HCT116 (cell line): ENCODE data around the gene GRM2. TPM values are rescaled to one million over a fixed set of nuclear protein-coding genes. Genes with fewer than 3 reads are reported as not detected.

Experiments
- ATAC-seq: fragments of 200-7000 bp; cut with Tn5 transposase; 2 replicates; pipeline ENCODE4 v1.9.1; 2020; ENCODE audit warnings: mild to moderate bottlenecking, moderate library complexity
- BruUV-seq: library from RNA; stranded (reverse); fragments of 400-500 nt; replicated peaks from 2 replicates; lab custom pipeline; 2021; lab: Mats Ljungman, UMichigan
- CTCF ChIA-PET: fragments of 300-600 bp; sonication (Branson Sonifier 250); formaldehyde crosslinking; loops from one replicate; lab custom pipeline; 2021; ENCODE audit warnings: antibody characterized with exemption; lab: Charles Lee
- POLR2A ChIA-PET: fragments of 300-600, 350-600 bp; sonication (Branson Sonifier 250); formaldehyde crosslinking; loops from one replicate; lab custom pipeline; 2021; ENCODE audit warnings: antibody characterized with exemption; lab: Charles Lee
- RAD21 ChIA-PET, 2 experiments: fragments of 300-600 bp; sonication (Branson Sonifier 250); formaldehyde crosslinking; loops; one replicate each; lab custom pipeline; 2023; ENCODE audit warnings: low total read pairs in 2 of 2; ENCODE audit not compliant: uncharacterized antibody in 2 of 2, unreplicated experiment in 2 of 2, low non-redundant PET in 1 of 2; lab: Charles Lee
- DNase-seq: peaks from one replicate; pipeline ENCODE4 v3.0.0-alpha.2; 2010; ENCODE audit warnings: low read depth, low spot score
- H2AFZ ChIP-seq: fragments of 200-600 bp; shearing (Covaris generic), sonication (generic); 2 replicates; pipeline ENCODE4 v1.6.1; 2017; ENCODE audit warnings: low read depth, mixed run types, mixed read lengths, antibody characterized with exemption, low read length; ENCODE audit not compliant: poor library complexity, severe bottlenecking
- H3K27ac ChIP-seq: 2 replicates; pipeline ENCODE4 v1.5.1; 2012; ENCODE audit warnings: low read depth, low read length
- H3K27me3 ChIP-seq: fragments of 200-600 bp; sonication (generic); 2 replicates; pipeline ENCODE4 v1.6.1; 2016; ENCODE audit warnings: mixed run types, low read length, mixed read lengths; ENCODE audit not compliant: insufficient read depth
- H3K36me3 ChIP-seq, 2 experiments: fragments of 200-500 bp in 1 of 2; fragments of 200-600 bp in 1 of 2; sonication (Bioruptor generic) in 1 of 2; sonication (generic) in 1 of 2; 2 replicates each; pipeline versions ENCODE4 v1.5.1 to v1.6.1; 2014 to 2016; ENCODE audit warnings: low read length in 2 of 2, inconsistent platforms in 1 of 2, mixed read lengths in 1 of 2, mixed run types in 1 of 2; ENCODE audit not compliant: insufficient read depth in 2 of 2, control insufficient read depth in 1 of 2
- H3K4me1 ChIP-seq, 2 experiments: fragments of 200-600 bp in 1 of 2; sonication (generic) in 1 of 2; 2 replicates each; pipeline versions ENCODE4 v1.5.1 to v1.6.1; 2012 to 2017; ENCODE audit warnings: low read length in 2 of 2, inconsistent platforms in 1 of 2, mild to moderate bottlenecking in 1 of 2, mixed read lengths in 1 of 2, mixed run types in 1 of 2, moderate library complexity in 1 of 2; ENCODE audit not compliant: insufficient read depth in 2 of 2, control insufficient read depth in 1 of 2
- H3K4me2 ChIP-seq: fragments of 200-600 bp; sonication (generic); 2 replicates; pipeline ENCODE4 v1.6.1; 2017; ENCODE audit warnings: mixed run types, low read length, mixed read lengths
- H3K4me3 ChIP-seq, 2 experiments: fragments of 200-600 bp in 1 of 2; sonication (generic) in 1 of 2; replicated peaks in 1 of 2; 2 replicates each; pipeline ENCODE4 v1.5.1; 2011 to 2016; ENCODE audit warnings: low read length in 2 of 2, control low read depth in 1 of 2, low read depth in 1 of 2, mild to moderate bottlenecking in 1 of 2, mixed read lengths in 1 of 2, mixed run types in 1 of 2
- H3K79me2 ChIP-seq: fragments of 200-600 bp; sonication (generic); 2 replicates; pipeline ENCODE4 v1.6.1; 2017; ENCODE audit warnings: mild to moderate bottlenecking, mixed run types, low read length, moderate library complexity, mixed read lengths; ENCODE audit not compliant: insufficient read depth
- H3K9ac ChIP-seq: fragments of 200-600 bp; sonication (generic); 2 replicates; pipeline ENCODE4 v1.6.1; 2016; ENCODE audit warnings: low read length, mixed read lengths
- H3K9me2 ChIP-seq: fragments of 200-600 bp; sonication (generic), shearing (Covaris generic); 2 replicates; pipeline ENCODE4 v1.6.1; 2017; ENCODE audit warnings: mixed run types, mild to moderate bottlenecking, moderate library complexity; ENCODE audit not compliant: insufficient read depth
- H3K9me3 ChIP-seq, 2 experiments: fragments of 200-500 bp in 1 of 2; fragments of 200-600 bp in 1 of 2; sonication (Bioruptor generic) in 1 of 2; sonication (generic) in 1 of 2; 2 replicates each; pipeline ENCODE4 v1.6.1; 2014 to 2017; ENCODE audit warnings: low read length in 2 of 2, mixed read lengths in 2 of 2, inconsistent platforms in 1 of 2, low read depth in 1 of 2, mild to moderate bottlenecking in 1 of 2, mixed run types in 1 of 2, moderate library complexity in 1 of 2; ENCODE audit not compliant: control insufficient read depth in 1 of 2, insufficient read depth in 1 of 2
- H4K20me1 ChIP-seq: fragments of 200-600 bp; sonication (generic), shearing (Covaris generic); 2 replicates; pipeline ENCODE4 v1.6.1; 2017; ENCODE audit warnings: mixed run types, mild to moderate bottlenecking, moderate library complexity; ENCODE audit not compliant: insufficient read depth
- CBX3 ChIP-seq: IDR thresholded peaks from 2 replicates; pipeline ENCODE4 v1.6.1; 2012; ENCODE audit warnings: low read depth
- SIN3A ChIP-seq: IDR thresholded peaks from 2 replicates; pipeline ENCODE4 v1.6.1; 2012; ENCODE audit warnings: low read depth
- SRF ChIP-seq: IDR thresholded peaks from 2 replicates; pipeline ENCODE4 v1.6.1; 2012; ENCODE audit warnings: low read depth
- TCF7L2 ChIP-seq: IDR thresholded peaks from 2 replicates; pipeline ENCODE4 v1.7.0; 2011; ENCODE audit warnings: borderline replicate concordance, inconsistent platforms; ENCODE audit not compliant: insufficient read depth, insufficient read length; ENCODE audit errors: extremely low read depth
- intact Hi-C: fragments of 100-400 bp; cut with micrococcal nuclease; formaldehyde crosslinking; loops from 2 replicates; pipeline ENCODE4 v1.10.0; 2022
- total RNA-seq: library from RNA; stranded (reverse); gene quantifications from one replicate; pipeline ENCODE4 v1.2.1, GENCODE V29; 2021; ENCODE audit not compliant: unreplicated experiment
- TF ChIP-seq, protein P1 (sequence below): IDR thresholded peaks from 2 replicates; pipeline ENCODE4 v1.6.1; 2011; ENCODE audit warnings: mild to moderate bottlenecking, low read length, moderate library complexity; ENCODE audit not compliant: insufficient replicate concordance; ENCODE audit errors: extremely low read depth
- TF ChIP-seq, protein P2 (sequence below): IDR thresholded peaks from 2 replicates; pipeline ENCODE4 v1.6.1; 2012; ENCODE audit warnings: low read depth
- TF ChIP-seq, protein P3 (sequence below), 3 experiments: fragments of 200-600 bp in 1 of 3; sonication (generic) in 1 of 3; IDR thresholded peaks in 2 of 3; conservative IDR thresholded peaks in 1 of 3; 2 replicates each; pipeline ENCODE4 v1.5.1; 2012 to 2017; ENCODE audit warnings: low read depth in 2 of 3, low read length in 2 of 3, antibody characterized with exemption in 1 of 3, borderline replicate concordance in 1 of 3, control low read depth in 1 of 3, mild to moderate bottlenecking in 1 of 3, mixed read lengths in 1 of 3, mixed run types in 1 of 3, moderate library complexity in 1 of 3; ENCODE audit not compliant: insufficient read depth in 1 of 3

The GRM2 gene
- total RNA-seq, 1 experiment from 2014 or later = 0.32 TPM

- TF ChIP-seq, protein P1, sequence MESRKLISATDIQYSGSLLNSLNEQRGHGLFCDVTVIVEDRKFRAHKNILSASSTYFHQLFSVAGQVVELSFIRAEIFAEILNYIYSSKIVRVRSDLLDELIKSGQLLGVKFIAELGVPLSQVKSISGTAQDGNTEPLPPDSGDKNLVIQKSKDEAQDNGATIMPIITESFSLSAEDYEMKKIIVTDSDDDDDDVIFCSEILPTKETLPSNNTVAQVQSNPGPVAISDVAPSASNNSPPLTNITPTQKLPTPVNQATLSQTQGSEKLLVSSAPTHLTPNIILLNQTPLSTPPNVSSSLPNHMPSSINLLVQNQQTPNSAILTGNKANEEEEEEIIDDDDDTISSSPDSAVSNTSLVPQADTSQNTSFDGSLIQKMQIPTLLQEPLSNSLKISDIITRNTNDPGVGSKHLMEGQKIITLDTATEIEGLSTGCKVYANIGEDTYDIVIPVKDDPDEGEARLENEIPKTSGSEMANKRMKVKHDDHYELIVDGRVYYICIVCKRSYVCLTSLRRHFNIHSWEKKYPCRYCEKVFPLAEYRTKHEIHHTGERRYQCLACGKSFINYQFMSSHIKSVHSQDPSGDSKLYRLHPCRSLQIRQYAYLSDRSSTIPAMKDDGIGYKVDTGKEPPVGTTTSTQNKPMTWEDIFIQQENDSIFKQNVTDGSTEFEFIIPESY = no peak
- no peak for TF ChIP-seq TCF7L2
- TF ChIP-seq, all 23 proteins: peak for 0
Observed at GRCh38 chr3:51677358-51677757, 29.5 kb upstream of the GRM2 start (continued).

DNA sequence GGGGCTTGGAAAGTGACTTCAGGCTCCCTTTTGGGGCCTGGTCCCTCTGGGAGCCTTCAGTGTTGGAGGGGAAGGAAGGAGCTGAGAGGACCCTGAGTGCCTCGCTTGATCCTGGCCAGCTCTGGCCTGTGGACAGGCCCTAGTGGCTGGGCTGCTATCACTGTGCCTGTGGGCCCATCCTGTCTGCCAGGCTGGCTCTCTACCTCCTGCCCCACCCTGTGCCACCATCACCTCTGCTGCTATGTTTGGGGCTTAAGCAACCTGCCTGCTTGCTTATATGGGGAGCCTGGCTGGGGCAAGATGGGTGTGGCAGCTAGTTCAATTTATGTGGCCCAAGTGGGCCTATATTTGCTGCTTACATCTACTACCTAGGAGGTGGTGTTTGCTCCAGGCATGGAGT, 28.7 kb upstream of the GRM2 start:
- intact Hi-C loops = no loop called here
- Histone ChIP-seq H3K9me3 (no peaks in the 10 kb centered on the region), H3K9ac (no peak overlapping the region), H3K4me1 (peaks cover 6 to 25% of the 10 kb centered on the region in 2 experiments), H3K79me2 (no peaks in the 10 kb centered on the region), H3K4me3 (no peak overlapping the region), H4K20me1 (no peaks in the 10 kb centered on the region), H3K27ac (no peak overlapping the region), H3K36me3 (peaks cover 0 to 7% of the 10 kb centered on the region in 2 experiments; a peak in 1 of 4 replicates), H3K9me2 (no peaks in the 10 kb centered on the region), H2AFZ (no peak overlapping the region), H3K4me2 (no peak overlapping the region), H3K27me3 (no peaks in the 10 kb centered on the region)
- DNase-seq (no peak), ATAC-seq (no peak)
- CTCF ChIA-PET = no interaction called here
- RAD21 ChIA-PET = no interaction called here
- BruUV-seq = no TSS peak
- POLR2A ChIA-PET = no interaction called here
- TF ChIP-seq, protein P1 = no peak
- TF ChIP-seq SRF (no peak), CBX3 (no peak), SIN3A (no peak)
- TF ChIP-seq, protein P2, sequence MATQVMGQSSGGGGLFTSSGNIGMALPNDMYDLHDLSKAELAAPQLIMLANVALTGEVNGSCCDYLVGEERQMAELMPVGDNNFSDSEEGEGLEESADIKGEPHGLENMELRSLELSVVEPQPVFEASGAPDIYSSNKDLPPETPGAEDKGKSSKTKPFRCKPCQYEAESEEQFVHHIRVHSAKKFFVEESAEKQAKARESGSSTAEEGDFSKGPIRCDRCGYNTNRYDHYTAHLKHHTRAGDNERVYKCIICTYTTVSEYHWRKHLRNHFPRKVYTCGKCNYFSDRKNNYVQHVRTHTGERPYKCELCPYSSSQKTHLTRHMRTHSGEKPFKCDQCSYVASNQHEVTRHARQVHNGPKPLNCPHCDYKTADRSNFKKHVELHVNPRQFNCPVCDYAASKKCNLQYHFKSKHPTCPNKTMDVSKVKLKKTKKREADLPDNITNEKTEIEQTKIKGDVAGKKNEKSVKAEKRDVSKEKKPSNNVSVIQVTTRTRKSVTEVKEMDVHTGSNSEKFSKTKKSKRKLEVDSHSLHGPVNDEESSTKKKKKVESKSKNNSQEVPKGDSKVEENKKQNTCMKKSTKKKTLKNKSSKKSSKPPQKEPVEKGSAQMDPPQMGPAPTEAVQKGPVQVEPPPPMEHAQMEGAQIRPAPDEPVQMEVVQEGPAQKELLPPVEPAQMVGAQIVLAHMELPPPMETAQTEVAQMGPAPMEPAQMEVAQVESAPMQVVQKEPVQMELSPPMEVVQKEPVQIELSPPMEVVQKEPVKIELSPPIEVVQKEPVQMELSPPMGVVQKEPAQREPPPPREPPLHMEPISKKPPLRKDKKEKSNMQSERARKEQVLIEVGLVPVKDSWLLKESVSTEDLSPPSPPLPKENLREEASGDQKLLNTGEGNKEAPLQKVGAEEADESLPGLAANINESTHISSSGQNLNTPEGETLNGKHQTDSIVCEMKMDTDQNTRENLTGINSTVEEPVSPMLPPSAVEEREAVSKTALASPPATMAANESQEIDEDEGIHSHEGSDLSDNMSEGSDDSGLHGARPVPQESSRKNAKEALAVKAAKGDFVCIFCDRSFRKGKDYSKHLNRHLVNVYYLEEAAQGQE = no peak
- TF ChIP-seq, protein P3, sequence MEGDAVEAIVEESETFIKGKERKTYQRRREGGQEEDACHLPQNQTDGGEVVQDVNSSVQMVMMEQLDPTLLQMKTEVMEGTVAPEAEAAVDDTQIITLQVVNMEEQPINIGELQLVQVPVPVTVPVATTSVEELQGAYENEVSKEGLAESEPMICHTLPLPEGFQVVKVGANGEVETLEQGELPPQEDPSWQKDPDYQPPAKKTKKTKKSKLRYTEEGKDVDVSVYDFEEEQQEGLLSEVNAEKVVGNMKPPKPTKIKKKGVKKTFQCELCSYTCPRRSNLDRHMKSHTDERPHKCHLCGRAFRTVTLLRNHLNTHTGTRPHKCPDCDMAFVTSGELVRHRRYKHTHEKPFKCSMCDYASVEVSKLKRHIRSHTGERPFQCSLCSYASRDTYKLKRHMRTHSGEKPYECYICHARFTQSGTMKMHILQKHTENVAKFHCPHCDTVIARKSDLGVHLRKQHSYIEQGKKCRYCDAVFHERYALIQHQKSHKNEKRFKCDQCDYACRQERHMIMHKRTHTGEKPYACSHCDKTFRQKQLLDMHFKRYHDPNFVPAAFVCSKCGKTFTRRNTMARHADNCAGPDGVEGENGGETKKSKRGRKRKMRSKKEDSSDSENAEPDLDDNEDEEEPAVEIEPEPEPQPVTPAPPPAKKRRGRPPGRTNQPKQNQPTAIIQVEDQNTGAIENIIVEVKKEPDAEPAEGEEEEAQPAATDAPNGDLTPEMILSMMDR (IDR thresholded peaks at IDR 0.05 in 2 of 3, conservative IDR thresholded peaks at IDR 0.05 in 1 of 3; ENCODE audit: borderline replicate concordance in 1 of 3, insufficient read depth in 1 of 3, low read depth in 2 of 3, low read length in 2 of 3) = no peak
